SK-N-MC (cell line): ENCODE data around the gene ZBTB7C.

Source experiments
- DNase-seq: peaks from one replicate; pipeline ENCODE4 v3.0.0-alpha.2; 2011; ENCODE audit warnings: low read depth, low spot score
- H3K27ac ChIP-seq: fragments of 200-600 bp; sonication (generic); 2 replicates; pipeline ENCODE4 v1.5.1; 2016; ENCODE audit warnings: mixed run types
- H3K36me3 ChIP-seq: fragments of 200-600 bp; sonication (generic); 2 replicates; pipeline ENCODE4 v1.6.1; 2017; ENCODE audit warnings: antibody characterized with exemption, low read length, mixed read lengths; ENCODE audit not compliant: insufficient read depth
- H3K4me3 ChIP-seq: fragments of 200-600 bp; sonication (generic); 2 replicates; pipeline ENCODE4 v1.5.1; 2016
- H3K9ac ChIP-seq: fragments of 200-600 bp; sonication (generic); 2 replicates; pipeline ENCODE4 v1.8.0; 2017; ENCODE audit warnings: mixed run types, mixed read lengths; ENCODE audit not compliant: insufficient read length
- H3K9me3 ChIP-seq: fragments of 200-600 bp; sonication (generic); 2 replicates; pipeline ENCODE4 v1.6.1; 2017; ENCODE audit warnings: low read depth, mild to moderate bottlenecking, antibody characterized with exemption, low read length, moderate library complexity, mixed read lengths
- EZH2 ChIP-seq: fragments of 200-600 bp; sonication (generic); IDR thresholded peaks from one replicate; pipeline ENCODE4 v1.6.1; 2017; ENCODE audit warnings: antibody characterized with exemption
- FOXP2 ChIP-seq: optimal IDR thresholded peaks from 2 replicates; pipeline ENCODE3; 2011; ENCODE audit warnings: mild to moderate bottlenecking, moderate library complexity; ENCODE audit not compliant: insufficient read depth; ENCODE audit errors: extremely low read length, control extremely low read depth
- POLR2AphosphoS5 ChIP-seq: IDR thresholded peaks from 2 replicates; pipeline ENCODE4 v1.6.1; 2012; ENCODE audit warnings: mild to moderate bottlenecking, low read depth, low read length, borderline replicate concordance

Gene ZBTB7C

DNA sequence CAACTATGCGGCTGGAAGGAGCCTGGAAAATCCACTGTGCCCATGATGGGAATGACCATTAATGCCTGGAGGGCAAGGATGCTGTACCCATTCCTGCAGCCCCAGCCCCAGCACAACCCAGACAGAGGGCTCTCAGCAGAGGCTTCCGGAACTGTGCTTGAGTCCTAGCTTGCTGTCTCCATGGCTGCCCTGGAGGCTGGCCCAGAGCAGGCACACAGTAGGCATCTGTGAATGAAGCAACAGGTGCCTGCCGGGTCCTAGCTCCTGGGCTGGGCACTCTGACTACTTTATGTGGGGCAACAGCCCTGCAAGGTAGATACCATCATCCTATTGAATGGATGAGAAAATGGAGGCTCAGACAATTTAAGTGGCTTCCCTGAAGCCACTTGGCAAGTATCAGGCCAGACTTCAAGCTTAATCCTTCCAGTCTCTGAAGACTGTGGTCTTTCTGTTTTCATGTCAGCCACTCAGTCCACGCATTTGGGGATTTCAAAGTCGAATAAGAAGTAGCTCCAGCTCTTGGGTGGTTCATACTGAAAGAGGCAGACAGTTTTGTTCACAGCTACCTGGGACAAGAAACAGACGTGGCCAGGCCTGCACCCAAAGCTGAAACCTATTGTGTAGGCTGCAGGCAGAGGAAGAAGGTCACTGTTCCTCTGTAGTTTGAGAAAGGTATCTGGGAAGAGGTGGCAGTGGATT, 237.5 kb downstream of the ZBTB7C start:
- no peak for DNase-seq

DNA sequence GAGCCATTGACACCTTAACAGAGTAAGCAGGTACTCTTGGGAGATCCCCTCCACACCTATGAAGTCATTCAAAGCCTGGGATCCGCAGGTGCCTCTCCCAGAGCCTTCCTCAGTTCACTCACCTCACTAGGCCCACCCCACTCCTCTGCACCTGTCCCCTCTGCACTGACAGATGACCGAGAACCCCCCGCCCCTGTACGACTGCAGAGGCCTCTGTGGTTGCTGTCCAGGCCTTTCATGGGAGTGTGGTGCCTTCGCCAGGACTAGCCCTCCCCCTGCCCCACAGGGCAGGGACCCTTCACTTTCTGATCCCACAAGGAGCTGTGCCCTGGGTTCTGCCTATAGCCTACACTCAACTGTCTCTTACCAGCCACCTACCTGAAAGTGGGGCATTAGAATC, 238.5 kb downstream of the ZBTB7C start:
- TF ChIP-seq POLR2AphosphoS5 (no peak), EZH2 (no peak), FOXP2 (no peak)
- H3K27ac ChIP-seq: no peak overlapping the region
- H3K9ac ChIP-seq: no peak overlapping the region
- no peak overlapping the region for H3K4me3 ChIP-seq
- H3K9me3 ChIP-seq: no peaks in the 10 kb centered on the region
- H3K36me3 ChIP-seq: no peaks in the 10 kb centered on the region
- DNase-seq: no peak

More for the DNA sequence above, 237.5 kb downstream of the ZBTB7C start:
- Histone ChIP-seq H3K36me3 (no peaks in the 10 kb centered on the region), H3K9me3 (no peaks in the 10 kb centered on the region), H3K27ac (no peak overlapping the region), H3K9ac (no peak overlapping the region), H3K4me3 (no peak overlapping the region)
- TF ChIP-seq POLR2AphosphoS5 (no peak), FOXP2 (no peak)

DNA sequence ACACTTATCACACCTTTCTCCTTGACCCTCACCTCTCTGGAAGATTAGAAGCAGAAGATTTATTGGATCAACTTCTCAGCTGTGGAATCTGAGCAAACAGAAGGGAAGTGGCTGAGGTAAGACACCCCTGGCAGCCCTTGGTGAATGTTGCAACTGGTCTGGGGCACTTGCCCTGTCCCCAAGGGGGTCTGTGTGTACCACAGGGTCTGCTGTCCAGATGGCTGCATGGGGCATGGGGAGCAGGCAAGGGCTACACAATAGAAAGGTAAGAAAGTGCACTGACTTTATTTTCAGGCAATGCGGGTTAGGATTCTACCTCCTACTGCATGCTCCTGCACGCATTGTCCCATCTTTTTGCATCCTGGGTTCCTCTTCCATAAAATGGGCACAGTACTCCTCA, 240.3 kb downstream of the ZBTB7C start:
- Histone ChIP-seq H3K36me3 (no peaks in the 10 kb centered on the region), H3K9me3 (no peaks in the 10 kb centered on the region), H3K4me3 (no peak overlapping the region), H3K9ac (no peak overlapping the region), H3K27ac (no peak overlapping the region)
- DNase-seq: no peak
- TF ChIP-seq EZH2: no peak

DNA sequence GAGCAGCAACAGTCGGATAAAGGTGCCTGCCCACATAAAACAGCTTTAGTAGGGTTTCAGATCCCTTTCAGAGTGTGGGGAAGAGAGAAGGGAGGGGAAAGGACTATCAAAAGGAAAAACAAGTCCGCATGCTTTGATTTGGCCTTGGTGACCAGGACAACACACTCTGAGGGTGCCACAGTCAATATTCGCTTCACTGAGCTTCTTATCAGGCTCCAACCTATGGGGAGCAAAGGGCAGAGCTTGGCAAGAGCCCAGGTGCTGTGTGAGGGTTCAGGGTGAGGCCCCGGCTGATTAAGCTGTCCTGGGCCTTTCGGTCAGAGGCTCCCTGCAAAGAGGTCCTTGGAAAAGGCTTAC, 241.3 kb downstream of the ZBTB7C start:
- Histone ChIP-seq H3K9me3 (no peaks in the 10 kb centered on the region), H3K36me3 (no peaks in the 10 kb centered on the region), H3K9ac (no peak overlapping the region), H3K27ac (no peak overlapping the region; the same call in 1 of the 2 replicates), H3K4me3 (no peak overlapping the region)
- no peak for DNase-seq
- no peak for TF ChIP-seq FOXP2
- no peak for TF ChIP-seq EZH2
- no peak for TF ChIP-seq POLR2AphosphoS5

DNA sequence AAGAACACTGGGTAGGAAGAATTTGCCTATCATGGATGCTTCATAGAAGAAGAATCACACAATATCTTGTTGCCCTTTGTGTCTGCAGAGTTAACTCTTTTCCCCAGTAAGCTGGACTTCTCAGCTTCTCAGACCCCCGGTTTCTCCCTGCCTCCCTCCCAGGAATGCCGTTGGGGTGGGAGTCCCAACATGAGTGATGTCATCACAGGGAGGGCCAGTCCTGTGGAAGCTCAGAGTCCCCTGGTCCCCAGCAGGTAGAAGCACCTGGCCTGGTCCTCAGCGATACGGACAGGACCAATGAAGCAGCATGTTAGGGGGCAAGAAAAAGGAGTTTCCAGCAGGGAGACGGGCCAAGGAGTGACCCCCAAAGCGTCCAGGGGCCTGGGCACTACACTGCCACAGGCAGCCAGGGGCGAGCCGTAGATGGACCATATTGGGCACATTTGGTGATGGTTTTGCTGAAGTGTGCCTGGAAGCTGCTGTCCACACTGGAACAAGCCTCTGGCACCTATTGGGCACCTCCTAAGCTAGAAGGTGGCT, 242.8 kb downstream of the ZBTB7C start:
- Histone ChIP-seq H3K9ac (no peak overlapping the region), H3K4me3 (no peak overlapping the region), H3K9me3 (no peaks in the 10 kb centered on the region), H3K27ac (no peak overlapping the region), H3K36me3 (no peaks in the 10 kb centered on the region)
- TF ChIP-seq POLR2AphosphoS5 (no peak), EZH2 (no peak), FOXP2 (no peak)
- no peak for DNase-seq

DNA sequence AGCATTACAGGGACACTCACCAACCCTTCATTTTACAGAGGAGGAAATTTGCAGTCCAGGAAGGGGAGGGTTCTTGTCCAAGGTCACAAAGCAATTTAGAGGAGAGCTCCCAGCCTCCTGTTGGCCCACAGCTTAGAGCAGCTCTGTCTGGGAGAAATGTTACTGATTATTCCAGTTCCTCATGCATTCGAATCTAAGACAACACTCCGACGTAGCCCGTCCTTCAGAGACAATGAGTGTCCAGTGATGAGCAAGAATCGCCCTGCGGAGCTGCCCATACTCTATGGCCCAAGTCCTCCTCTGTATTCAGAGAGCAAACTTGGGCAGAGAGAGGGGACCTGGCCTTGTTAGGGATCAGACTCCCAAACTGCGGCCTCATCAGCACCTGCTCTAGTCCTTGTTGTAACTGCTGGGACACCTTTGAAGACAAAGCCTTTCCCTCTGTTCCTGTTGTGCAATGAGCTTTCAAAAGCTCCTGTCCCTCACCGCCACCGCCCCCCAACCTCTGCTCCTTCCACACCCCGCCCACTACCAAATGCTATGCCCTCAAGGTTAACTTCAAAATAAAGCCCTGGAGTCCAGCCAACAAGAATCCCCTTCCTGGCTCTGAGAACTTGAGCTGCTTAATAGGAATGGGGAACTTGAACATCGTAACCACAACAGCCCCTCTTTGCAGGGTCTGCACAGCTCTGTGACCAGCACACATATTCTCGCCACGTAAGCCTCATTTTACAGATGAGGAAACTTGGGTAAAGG, 243.9 kb downstream of the ZBTB7C start:
- H3K9me3 ChIP-seq: no peaks in the 10 kb centered on the region
- no peak for DNase-seq
- no peak overlapping the region for H3K9ac ChIP-seq
- TF ChIP-seq EZH2 (no peak), FOXP2 (no peak), POLR2AphosphoS5 (no peak)
- H3K4me3 ChIP-seq: no peak overlapping the region
- no peaks in the 10 kb centered on the region for H3K36me3 ChIP-seq
- H3K27ac ChIP-seq: no peak overlapping the region

DNA sequence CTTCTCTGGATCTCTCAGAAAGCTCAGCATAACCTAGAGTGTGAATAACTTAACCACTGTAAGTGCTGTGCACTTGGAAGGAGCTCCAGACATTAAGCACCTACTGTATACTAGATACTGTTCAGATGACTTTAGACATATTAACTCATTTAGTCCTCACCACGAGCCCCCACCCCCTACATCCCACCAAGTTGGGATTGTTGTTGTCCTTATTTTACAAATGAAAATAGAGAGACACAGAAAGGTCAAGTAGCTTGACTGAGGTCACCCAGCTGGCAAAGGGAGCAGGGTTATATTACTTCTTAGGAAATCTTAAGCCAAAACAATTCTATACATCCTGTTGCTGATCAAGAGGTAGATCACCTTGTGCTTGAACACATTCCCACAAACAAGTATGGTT, 244.5 kb downstream of the ZBTB7C start:
- Histone ChIP-seq H3K9ac (no peak overlapping the region), H3K36me3 (no peaks in the 10 kb centered on the region), H3K4me3 (no peak overlapping the region), H3K9me3 (no peaks in the 10 kb centered on the region), H3K27ac (peak overlapping the region; percentile 80; the same call in 1 of the 2 replicates)
- DNase-seq: no peak
- TF ChIP-seq EZH2: no peak
- no peak for TF ChIP-seq POLR2AphosphoS5
- TF ChIP-seq FOXP2: no peak

DNA sequence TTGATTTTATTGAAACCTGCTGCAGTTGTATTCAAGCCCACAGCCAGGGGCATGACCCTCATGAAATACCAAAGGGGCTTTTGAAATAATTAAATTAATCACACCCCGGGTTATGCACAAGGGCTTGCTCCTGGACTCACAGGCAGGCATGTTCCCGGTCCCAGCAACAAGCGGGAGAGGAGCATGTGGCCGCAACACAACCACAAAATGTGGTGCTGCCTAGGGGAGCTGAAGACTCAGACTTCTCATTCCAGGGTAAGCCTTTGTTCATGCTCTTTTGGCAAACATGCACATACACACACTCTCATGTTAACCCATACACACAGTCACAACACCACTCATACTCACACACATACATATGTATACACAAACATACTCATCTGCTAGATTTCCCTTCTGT, 245.1 kb downstream of the ZBTB7C start:
- peak overlapping the region; percentile 80 for H3K27ac ChIP-seq
- TF ChIP-seq POLR2AphosphoS5 (no peak), FOXP2 (no peak), EZH2 (no peak)
- H3K9me3 ChIP-seq: no peaks in the 10 kb centered on the region
- H3K9ac ChIP-seq: no peak overlapping the region
- H3K36me3 ChIP-seq: no peaks in the 10 kb centered on the region
- no peak overlapping the region for H3K4me3 ChIP-seq
- no peak for DNase-seq
